HG03457 (cell line): ENCODE results near the gene MEGF9.

Source experiments
- ATAC-seq: cut with Tn5 transposase; IDR thresholded peaks from one replicate; pipeline ENCODE4 v1.9.1; 2021; ENCODE audit warnings: moderate number of reproducible peaks; ENCODE audit not compliant: unreplicated experiment

MEGF9 gene

GRCh38 chr9:120627073-120627472, 87.2 kb downstream of the MEGF9 start:
- ATAC-seq, result no peak

- ATAC-seq, result no peak
These were observed 87.8 kb downstream of the MEGF9 start for GRCh38 chr9:120626512-120626911.

GRCh38 chr9:120625222-120625621, 89.0 kb downstream of the MEGF9 start:
- no peak for ATAC-seq

- ATAC-seq, result no peak
These were observed 91.5 kb downstream of the MEGF9 start for GRCh38 chr9:120622790-120623189.

- ATAC-seq, result no peak
These were observed 92.3 kb downstream of the MEGF9 start for GRCh38 chr9:120621941-120622340.

GRCh38 chr9:120619751-120620655, 94.3 kb downstream of the MEGF9 start:
- ATAC-seq, result no peak

GRCh38 chr9:120616966-120617935, 97.0 kb downstream of the MEGF9 start:
- ATAC-seq, result no peak

- no peak for ATAC-seq
These were observed 102.1 kb downstream of the MEGF9 start for GRCh38 chr9:120612218-120612617.

- ATAC-seq, result no peak
These were observed 102.6 kb downstream of the MEGF9 start for GRCh38 chr9:120611690-120612068.

- ATAC-seq, result no peak
These were observed 103.1 kb downstream of the MEGF9 start for GRCh38 chr9:120610975-120611689.

- ATAC-seq, result no peak
These were observed 104.6 kb downstream of the MEGF9 start for GRCh38 chr9:120609636-120610035.

- ATAC-seq, result no peak
These were observed 105.8 kb downstream of the MEGF9 start for GRCh38 chr9:120608421-120608820.

GRCh38 chr9:120603591-120603990, 110.7 kb downstream of the MEGF9 start:
- ATAC-seq, result no peak

- no peak for ATAC-seq
These were observed 111.3 kb downstream of the MEGF9 start for GRCh38 chr9:120603010-120603409.

- no peak for ATAC-seq
These were observed 120.4 kb downstream of the MEGF9 start for GRCh38 chr9:120593955-120594277.

- no peak for ATAC-seq
These were observed 120.9 kb downstream of the MEGF9 start for GRCh38 chr9:120593250-120593954.

GRCh38 chr9:120592210-120592609, 122.1 kb downstream of the MEGF9 start:
- no peak for ATAC-seq

GRCh38 chr9:120587328-120587727, 126.9 kb downstream of the MEGF9 start:
- no peak for ATAC-seq

- peak; percentile 48 for ATAC-seq
These were observed 130.3 kb downstream of the MEGF9 start for GRCh38 chr9:120583958-120584369.

GRCh38 chr9:120580051-120580896, 134.0 kb downstream of the MEGF9 start, which contains the start of gene CDK5RAP2:
CDK5RAP2 (minus strand) TSS chr9:120580167; CDS start chr9:120579978, 189 bp downstream.
- peak; percentile 78 for ATAC-seq
